ENCODE measurements around the gene NBPF15. TPM values are rescaled to one million over a fixed set of nuclear protein-coding genes. Genes with fewer than 3 reads are reported as not detected.
"Not testable (repeated sequence)": the region's sequence is repeated elsewhere in the genome, so short reads cannot be mapped to it uniquely, and the experiment has no call there.

NBPF15 gene
- 45.3 and 52.5 TPM in 2 replicates for total RNA-seq

- peak; percentile 5 to 49 for DNase-seq (ENCODE audit: low read depth in 2 of 2)
Observed at GRCh38 chr1:144461136-144461759, at the start of gene NBPF15. NBPF15 (minus strand) TSS chr1:144461669; CDS start chr1:144440003, 21,666 bp downstream.

GRCh38 chr1:144496429-144496828 is 35.0 kb upstream of the NBPF15 start:
- DNase-seq (ENCODE audit: low read depth in 2 of 2) = not testable (repeated sequence)

GRCh38 chr1:144494130-144494529 is 32.7 kb upstream of the NBPF15 start:
- not testable (repeated sequence) for DNase-seq (ENCODE audit: low read depth in 2 of 2)

- not testable (repeated sequence) for DNase-seq (ENCODE audit: low read depth in 2 of 2)
Observed at GRCh38 chr1:144490394-144490793, 28.9 kb upstream of the NBPF15 start.

- DNase-seq (ENCODE audit: low read depth in 2 of 2) = not testable (repeated sequence)
Observed at GRCh38 chr1:144487002-144487401, 25.5 kb upstream of the NBPF15 start.

GRCh38 chr1:144485048-144485993 is 23.9 kb upstream of the NBPF15 start:
- DNase-seq (ENCODE audit: low read depth in 2 of 2) = not testable (repeated sequence)

GRCh38 chr1:144473897-144474296 is 12.4 kb upstream of the NBPF15 start:
- DNase-seq (ENCODE audit: low read depth in 2 of 2) = not testable (repeated sequence)

- DNase-seq (ENCODE audit: low read depth in 2 of 2) = not testable (repeated sequence)
Observed at GRCh38 chr1:144471434-144471833, 10.0 kb upstream of the NBPF15 start.

GRCh38 chr1:144461778-144462177 is 309 bp upstream of the NBPF15 start:
- not testable (repeated sequence) for DNase-seq (ENCODE audit: low read depth in 2 of 2)

GRCh38 chr1:144460686-144461085 is 783 bp downstream of the NBPF15 start:
- not testable (repeated sequence) for DNase-seq (ENCODE audit: low read depth in 2 of 2)

- DNase-seq (ENCODE audit: low read depth in 2 of 2) = not testable (repeated sequence)
Observed at GRCh38 chr1:144442402-144442801, 19.1 kb downstream of the NBPF15 start.

GRCh38 chr1:144439737-144440136 is 21.7 kb downstream of the NBPF15 start:
- DNase-seq (ENCODE audit: low read depth in 2 of 2) = not testable (repeated sequence)

- DNase-seq (ENCODE audit: low read depth in 2 of 2) = peak; percentile 35 to 56
Observed at GRCh38 chr1:144418891-144419694, 42.4 kb downstream of the NBPF15 start.

GRCh38 chr1:144413404-144414118 is 47.9 kb downstream of the NBPF15 start:
- DNase-seq (ENCODE audit: low read depth in 2 of 2) = not testable (repeated sequence)

- peak; percentile 93 to 95 for DNase-seq (ENCODE audit: low read depth in 2 of 2)
Observed at GRCh38 chr1:144412491-144413403, 48.7 kb downstream of the NBPF15 start.

- peak; percentile 55 to 83 for DNase-seq (ENCODE audit: low read depth in 2 of 2)
Observed at GRCh38 chr1:144412068-144412471, 49.4 kb downstream of the NBPF15 start.

- DNase-seq (ENCODE audit: low read depth in 2 of 2) = not testable (repeated sequence)
Observed at GRCh38 chr1:144402807-144403206, 58.7 kb downstream of the NBPF15 start.

- not testable (repeated sequence) for DNase-seq (ENCODE audit: low read depth in 2 of 2)
Observed at GRCh38 chr1:144371651-144372050, 89.8 kb downstream of the NBPF15 start.

Data from dermis microvascular lymphatic vessel endothelial cell (primary cell).